WTC11 (cell line): ENCODE measurements around the gene PRKACA. TPM values are rescaled to one million over a fixed set of nuclear protein-coding genes. Genes with fewer than 3 reads are reported as not detected.

Experiments used
- ATAC-seq: fragments of 200-7000 bp; cut with Tn5 transposase; 2 replicates; pipeline ENCODE4 v1.10.0; 2021; ENCODE audit warnings: mild to moderate bottlenecking, moderate library complexity
- CTCF ChIA-PET: fragments of 300-600 bp; sonication (Branson Sonifier 250); formaldehyde crosslinking; loops from one replicate; lab custom pipeline; 2021; ENCODE audit warnings: antibody characterized with exemption; lab: Charles Lee
- POLR2A ChIA-PET: fragments of 350-600 bp; sonication (Branson Sonifier 250); formaldehyde crosslinking; loops from one replicate; lab custom pipeline; 2021; ENCODE audit warnings: antibody characterized with exemption; lab: Charles Lee
- DNase-seq: peaks from one replicate; pipeline ENCODE4 v3.0.0; 2021; ENCODE audit warnings: low spot score
- H3K27ac Mint-ChIP-seq: 2 replicates; pipeline ENCODE4 v1.8.0; 2021; ENCODE audit warnings: mixed read lengths
- H3K27me3 Mint-ChIP-seq: 2 replicates; pipeline ENCODE4 v1.8.0; 2021; ENCODE audit warnings: low read depth, mild to moderate bottlenecking, moderate library complexity, mixed read lengths
- H3K36me3 Mint-ChIP-seq: 2 replicates; pipeline ENCODE4 v1.8.0; 2021; ENCODE audit warnings: mixed read lengths
- H3K4me1 Mint-ChIP-seq: 2 replicates; pipeline ENCODE4 v1.8.0; 2022; ENCODE audit warnings: mixed read lengths
- H3K4me3 Mint-ChIP-seq: 2 replicates; pipeline ENCODE4 v1.8.0; 2021; ENCODE audit warnings: mild to moderate bottlenecking, moderate library complexity, mixed read lengths
- H3K9me3 Mint-ChIP-seq: 2 replicates; pipeline ENCODE4 v1.8.0; 2021; ENCODE audit warnings: mixed read lengths
- ATF2 ChIP-seq: sonication (generic); formaldehyde crosslinking; IDR thresholded peaks from 2 replicates; pipeline ENCODE4 v1.8.1; 2022; ENCODE audit warnings: low read depth, missing genetic modification reagents, borderline replicate concordance
- ATF6 ChIP-seq: sonication (generic); formaldehyde crosslinking; IDR thresholded peaks from 2 replicates; pipeline ENCODE4 v1.8.1; 2023; ENCODE audit warnings: mild to moderate bottlenecking, missing genetic modification reagents
- E2F1 ChIP-seq: sonication (generic); formaldehyde crosslinking; IDR thresholded peaks from 2 replicates; pipeline ENCODE4 v1.8.0; 2022; ENCODE audit warnings: mild to moderate bottlenecking, missing genetic modification reagents
- E2F4 ChIP-seq: sonication (generic); formaldehyde crosslinking; IDR thresholded peaks from 2 replicates; pipeline ENCODE4 v1.8.1; 2022; ENCODE audit warnings: low read depth, mild to moderate bottlenecking, moderate library complexity, missing genetic modification reagents, borderline replicate concordance
- ETV6 ChIP-seq: sonication (generic); formaldehyde crosslinking; IDR thresholded peaks from 2 replicates; pipeline ENCODE4 v1.8.1; 2022; ENCODE audit warnings: mild to moderate bottlenecking, missing genetic modification reagents
- MLX ChIP-seq: sonication (generic); formaldehyde crosslinking; IDR thresholded peaks from 2 replicates; pipeline ENCODE4 v1.8.1; 2023; ENCODE audit warnings: mild to moderate bottlenecking, missing genetic modification reagents, moderate library complexity
- OVOL2 ChIP-seq: fragments of 250-450 bp; sonication (Bioruptor Pico); IDR thresholded peaks from 2 replicates; pipeline ENCODE4 v1.9.0; 2021; ENCODE audit warnings: mild to moderate bottlenecking, borderline replicate concordance
- PRDM15 ChIP-seq: sonication (generic); formaldehyde crosslinking; IDR thresholded peaks from 2 replicates; pipeline ENCODE4 v1.8.0; 2022; ENCODE audit warnings: missing genetic modification reagents
- ZMAT4 ChIP-seq: fragments of 250-450 bp; sonication (Bioruptor Pico); IDR thresholded peaks from 2 replicates; pipeline ENCODE4 v1.9.0; 2021; ENCODE audit warnings: mild to moderate bottlenecking
- ZNF232 ChIP-seq: sonication (generic); formaldehyde crosslinking; IDR thresholded peaks from 2 replicates; pipeline ENCODE4 v1.8.0; 2022; ENCODE audit warnings: mild to moderate bottlenecking, missing genetic modification reagents
- ZNF263 ChIP-seq: sonication (generic); formaldehyde crosslinking; IDR thresholded peaks from 2 replicates; pipeline ENCODE4 v1.8.1; 2022; ENCODE audit warnings: low read depth, mild to moderate bottlenecking, moderate library complexity, missing genetic modification reagents
- ZNF281 ChIP-seq: sonication (generic); formaldehyde crosslinking; IDR thresholded peaks from 2 replicates; pipeline ENCODE4 v1.8.0; 2023; ENCODE audit warnings: mild to moderate bottlenecking, missing genetic modification reagents
- ZNF317 ChIP-seq: sonication (generic); formaldehyde crosslinking; IDR thresholded peaks from 2 replicates; pipeline ENCODE4 v1.8.1; 2023; ENCODE audit warnings: low read depth, mild to moderate bottlenecking, moderate library complexity, missing genetic modification reagents, borderline replicate concordance
- ZNF396 ChIP-seq: fragments of 250-450 bp; sonication (Bioruptor Pico); IDR thresholded peaks from 2 replicates; pipeline ENCODE4 v1.8.0; 2021; ENCODE audit warnings: mild to moderate bottlenecking, moderate library complexity, borderline replicate concordance
- ZNF512 ChIP-seq: sonication (generic); formaldehyde crosslinking; IDR thresholded peaks from 2 replicates; pipeline ENCODE4 v1.8.1; 2022; ENCODE audit warnings: missing genetic modification reagents, borderline replicate concordance
- ZNF532 ChIP-seq: fragments of 250-450 bp; sonication (Bioruptor Pico); IDR thresholded peaks from 2 replicates; pipeline ENCODE4 v1.9.0; 2021; ENCODE audit warnings: mild to moderate bottlenecking, borderline replicate concordance
- total RNA-seq: library from RNA; stranded (reverse); gene quantifications from 3 replicates; pipeline ENCODE4 v1.2.3, GENCODE V29; 2021

Gene PRKACA
- total RNA-seq, 1 experiment from 2014 or later = 37.8 TPM

- Mint-ChIP-seq H3K27ac (no peak overlapping the region), H3K9me3 (no peaks in the 10 kb centered on the region), H3K36me3 (no peaks in the 10 kb centered on the region), H3K4me1 (peaks cover 41% of the 10 kb centered on the region), H3K27me3 (0 out of 2 replicates have a peak, but pooled peaks cover 7% of the 10 kb centered on the region), H3K4me3 (peak overlapping the region; percentile 86)
- CTCF ChIA-PET = interaction anchor here (1.1 to 3.7 kb wide), 5 partner anchors 20 to 254 kb away, joined by 3 to 19 read pairs (median 4); partner anchors contain the start of genes ASF1B and C19orf67
- POLR2A ChIA-PET = no interaction called here
- ATAC-seq (no peak), DNase-seq (no peak)
- TF ChIP-seq ZNF232 (CRISPR knock-in tag) (no peak), MLX (CRISPR knock-in tag) (no peak), OVOL2 (no peak), ZNF281 (CRISPR knock-in tag) (no peak), ZNF317 (CRISPR knock-in tag) (no peak), ATF6 (CRISPR knock-in tag) (no peak), ATF2 (CRISPR knock-in tag) (no peak), ZNF263 (CRISPR knock-in tag) (no peak), E2F1 (CRISPR knock-in tag) (no peak), PRDM15 (no peak), ZNF396 (no peak), E2F4 (no peak), ZNF512 (CRISPR knock-in tag) (no peak), ZMAT4 (CRISPR knock-in tag) (no peak), ETV6 (no peak), ZNF532 (no peak)
Measured at GRCh38 chr19:14116525-14116917, 1.0 kb downstream of the PRKACA start.
